ENCODE data around the gene NR2E1. TPM values are rescaled to one million over a fixed set of nuclear protein-coding genes. Genes with fewer than 3 reads are reported as not detected.

Gene NR2E1
- polyA plus RNA-seq, 1 donor (not counting 4 experiments of a cell fraction or from before 2014, with no cell fraction given) = 0.04 TPM

DNA sequence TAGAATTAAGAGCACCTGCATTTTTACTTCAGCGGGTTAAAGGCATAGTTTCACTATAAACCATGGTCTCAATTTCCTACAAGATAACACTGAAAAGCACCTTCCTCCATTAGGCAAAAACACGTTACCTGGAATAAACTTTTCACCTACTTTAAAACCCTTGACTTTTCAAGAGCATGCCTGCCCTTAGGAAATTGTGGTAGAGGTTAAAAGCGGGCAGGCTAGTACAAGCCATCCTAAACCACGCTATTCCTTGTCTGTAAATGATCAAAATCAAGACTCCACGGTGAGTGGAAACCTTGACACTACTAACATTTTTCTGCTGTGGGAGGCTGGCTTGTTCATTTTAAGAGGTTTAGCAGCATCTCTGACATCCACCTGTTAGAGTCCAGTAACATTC is 43.9 kb downstream of the NR2E1 start:
- Histone ChIP-seq H3K36me3 (ENCODE audit: control insufficient read depth in 2 of 2, extremely low read depth in 1 of 2, insufficient read depth in 2 of 2, low read length in 2 of 2) (peaks cover 0 to 14% of the 10 kb centered on the region in 2 experiments), H3K9me1 (ENCODE audit: control insufficient read depth, extremely low read depth, insufficient read depth, low read length) (no peaks in the 10 kb centered on the region), H3K79me2 (ENCODE audit: control insufficient read depth, insufficient read depth, low read length) (no peaks in the 10 kb centered on the region), H3K4me1 (ENCODE audit: control insufficient read depth, extremely low read depth, insufficient read depth, low read length) (no peaks in the 10 kb centered on the region), H3K9me3 (ENCODE audit: control insufficient read depth, low read depth, low read length) (no peaks in the 10 kb centered on the region), H3K4me2 (ENCODE audit: control insufficient read depth, extremely low read depth, insufficient read depth, low read depth, low read length) (no peak overlapping the region), H3K27me3 (ENCODE audit: control insufficient read depth, extremely low read depth, insufficient read depth, low read length) (no peaks in the 10 kb centered on the region), H4K20me1 (ENCODE audit: control insufficient read depth, extremely low read depth, insufficient read depth, low read length) (no peaks in the 10 kb centered on the region), H3K27ac (ENCODE audit: control insufficient read depth, insufficient read depth, low read length) (no peak overlapping the region), H2AFZ (ENCODE audit: control insufficient read depth, low read length) (no peak overlapping the region), H3K4me3 (ENCODE audit: control insufficient read depth in 2 of 3, extremely low read depth in 1 of 3, insufficient read depth in 2 of 3, low read depth in 1 of 3, low read length in 3 of 3) (no peak overlapping the region), H3K9ac (ENCODE audit: control insufficient read depth, extremely low read depth, insufficient read depth, low read length) (no peak overlapping the region)
- TF ChIP-seq, protein P1, sequence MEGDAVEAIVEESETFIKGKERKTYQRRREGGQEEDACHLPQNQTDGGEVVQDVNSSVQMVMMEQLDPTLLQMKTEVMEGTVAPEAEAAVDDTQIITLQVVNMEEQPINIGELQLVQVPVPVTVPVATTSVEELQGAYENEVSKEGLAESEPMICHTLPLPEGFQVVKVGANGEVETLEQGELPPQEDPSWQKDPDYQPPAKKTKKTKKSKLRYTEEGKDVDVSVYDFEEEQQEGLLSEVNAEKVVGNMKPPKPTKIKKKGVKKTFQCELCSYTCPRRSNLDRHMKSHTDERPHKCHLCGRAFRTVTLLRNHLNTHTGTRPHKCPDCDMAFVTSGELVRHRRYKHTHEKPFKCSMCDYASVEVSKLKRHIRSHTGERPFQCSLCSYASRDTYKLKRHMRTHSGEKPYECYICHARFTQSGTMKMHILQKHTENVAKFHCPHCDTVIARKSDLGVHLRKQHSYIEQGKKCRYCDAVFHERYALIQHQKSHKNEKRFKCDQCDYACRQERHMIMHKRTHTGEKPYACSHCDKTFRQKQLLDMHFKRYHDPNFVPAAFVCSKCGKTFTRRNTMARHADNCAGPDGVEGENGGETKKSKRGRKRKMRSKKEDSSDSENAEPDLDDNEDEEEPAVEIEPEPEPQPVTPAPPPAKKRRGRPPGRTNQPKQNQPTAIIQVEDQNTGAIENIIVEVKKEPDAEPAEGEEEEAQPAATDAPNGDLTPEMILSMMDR (optimal IDR thresholded peaks at IDR 0.05 in 1 of 3, IDR thresholded peaks at IDR 0.05 in 1 of 3, conservative IDR thresholded peaks at IDR 0.05 in 1 of 3; ENCODE audit: extremely low read depth in 1 of 3, insufficient read depth in 2 of 3, low read length in 3 of 3) = no peak
- TF ChIP-seq EZH2 (IDR thresholded peaks at IDR 0.05; ENCODE audit: low read length) = no peak
- DNase-seq (ENCODE audit: low read depth, low spot score) (no peak), FAIRE-seq (no peak)
- dilution Hi-C loops (cut with MboI; ENCODE audit: extremely low pct_ligation_motif_present, low sequenced_read_pairs) = no loop called here

DNA sequence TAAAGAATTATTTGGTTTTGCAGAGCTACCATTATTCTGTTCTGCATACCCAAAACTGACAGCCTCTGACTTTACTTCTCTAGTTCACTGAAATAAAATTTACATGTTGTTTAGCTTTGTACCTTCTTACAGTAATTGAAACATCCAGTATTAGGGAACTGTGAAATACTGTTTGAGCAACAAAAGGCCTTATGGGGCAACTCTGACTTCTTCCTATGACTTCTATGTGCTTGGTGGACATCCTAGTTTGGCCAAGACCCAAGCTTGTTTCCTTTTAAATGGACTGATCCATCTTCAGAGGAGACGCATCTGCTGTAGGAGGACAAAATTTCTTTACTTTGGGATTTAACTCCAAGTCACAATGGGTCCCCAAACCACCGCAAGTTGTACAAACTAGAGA is 44.7 kb downstream of the NR2E1 start:
- H3K9me1 ChIP-seq (ENCODE audit: control insufficient read depth, extremely low read depth, insufficient read depth, low read length) = no peaks in the 10 kb centered on the region
- dilution Hi-C loops (cut with MboI; ENCODE audit: extremely low pct_ligation_motif_present, low sequenced_read_pairs) = no loop called here
- no peak for FAIRE-seq

More for the DNA sequence above, 44.7 kb downstream of the NR2E1 start:
- Histone ChIP-seq H3K27me3 (ENCODE audit: control insufficient read depth, extremely low read depth, insufficient read depth, low read length) (no peaks in the 10 kb centered on the region), H3K27ac (ENCODE audit: control insufficient read depth, insufficient read depth, low read length) (no peak overlapping the region), H3K36me3 (ENCODE audit: control insufficient read depth in 2 of 2, extremely low read depth in 1 of 2, insufficient read depth in 2 of 2, low read length in 2 of 2) (peaks cover 0 to 14% of the 10 kb centered on the region in 2 experiments), H3K9me3 (ENCODE audit: control insufficient read depth, low read depth, low read length) (no peaks in the 10 kb centered on the region), H3K4me3 (ENCODE audit: control insufficient read depth in 2 of 3, extremely low read depth in 1 of 3, insufficient read depth in 2 of 3, low read depth in 1 of 3, low read length in 3 of 3) (no peak overlapping the region), H3K4me1 (ENCODE audit: control insufficient read depth, extremely low read depth, insufficient read depth, low read length) (no peaks in the 10 kb centered on the region), H4K20me1 (ENCODE audit: control insufficient read depth, extremely low read depth, insufficient read depth, low read length) (no peaks in the 10 kb centered on the region), H3K4me2 (ENCODE audit: control insufficient read depth, extremely low read depth, insufficient read depth, low read depth, low read length) (no peak overlapping the region), H2AFZ (ENCODE audit: control insufficient read depth, low read length) (no peak overlapping the region), H3K79me2 (ENCODE audit: control insufficient read depth, insufficient read depth, low read length) (no peaks in the 10 kb centered on the region), H3K9ac (ENCODE audit: control insufficient read depth, extremely low read depth, insufficient read depth, low read length) (no peak overlapping the region)
- DNase-seq (ENCODE audit: low read depth, low spot score) = no peak
- TF ChIP-seq, protein P1 (optimal IDR thresholded peaks at IDR 0.05 in 1 of 3, IDR thresholded peaks at IDR 0.05 in 1 of 3, conservative IDR thresholded peaks at IDR 0.05 in 1 of 3; ENCODE audit: extremely low read depth in 1 of 3, insufficient read depth in 2 of 3, low read length in 3 of 3) = no peak
- no peak for TF ChIP-seq EZH2 (IDR thresholded peaks at IDR 0.05; ENCODE audit: low read length)

Measured in keratinocyte (primary cell).